ENCODE results near the gene UBE2E2. TPM values are rescaled to one million over a fixed set of nuclear protein-coding genes. Genes with fewer than 3 reads are reported as not detected.

The UBE2E2 gene
- total RNA-seq, 1 donor from 2014 or later, result 64.6 TPM

- no peak for DNase-seq (ENCODE audit: low spot score)
These were observed 232.2 kb downstream of the UBE2E2 start for GRCh38 chr3:23435318-23435717.

DNA sequence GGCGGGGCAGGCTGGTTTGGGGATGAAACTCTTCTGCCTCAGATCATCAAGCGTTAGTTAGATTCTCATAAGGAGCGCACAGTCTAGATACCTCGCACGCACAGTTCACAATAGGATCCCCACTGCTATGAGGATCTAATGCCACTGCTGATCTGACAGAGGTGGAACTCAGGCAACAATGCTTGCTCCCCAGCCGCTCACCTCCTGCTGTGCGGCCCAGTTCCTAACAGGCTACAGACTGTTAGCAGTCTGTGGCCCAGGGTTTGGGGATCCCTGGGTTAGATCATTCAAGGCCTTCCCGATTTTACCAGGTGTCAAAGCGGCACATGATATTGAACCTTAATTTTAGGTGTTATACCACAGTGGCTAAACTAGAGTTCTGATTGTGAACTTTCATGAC lies 232.8 kb downstream of the UBE2E2 start:
- no peak for DNase-seq (ENCODE audit: low spot score)

GRCh38 chr3:23437484-23438145 lies 234.5 kb downstream of the UBE2E2 start:
- DNase-seq (ENCODE audit: low spot score), result no peak

DNA sequence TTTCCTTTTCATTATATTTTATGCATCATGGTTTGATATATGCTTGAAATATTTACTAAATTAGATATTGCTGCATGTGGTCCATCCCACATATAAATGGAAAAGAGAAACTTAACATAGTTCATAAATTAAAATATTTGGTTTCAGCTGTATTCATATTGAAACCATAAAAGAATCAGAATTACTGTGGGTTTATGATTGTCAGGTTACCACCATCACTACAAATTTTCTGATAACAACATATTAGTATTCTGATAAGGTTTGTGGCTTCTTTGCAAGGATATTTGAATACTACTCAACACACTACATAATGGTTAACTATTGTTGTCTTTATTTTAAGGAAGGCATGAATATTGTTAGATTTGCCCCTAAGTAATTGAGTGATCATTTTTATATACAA lies 235.5 kb downstream of the UBE2E2 start:
- no peak for DNase-seq (ENCODE audit: low spot score)

DNA sequence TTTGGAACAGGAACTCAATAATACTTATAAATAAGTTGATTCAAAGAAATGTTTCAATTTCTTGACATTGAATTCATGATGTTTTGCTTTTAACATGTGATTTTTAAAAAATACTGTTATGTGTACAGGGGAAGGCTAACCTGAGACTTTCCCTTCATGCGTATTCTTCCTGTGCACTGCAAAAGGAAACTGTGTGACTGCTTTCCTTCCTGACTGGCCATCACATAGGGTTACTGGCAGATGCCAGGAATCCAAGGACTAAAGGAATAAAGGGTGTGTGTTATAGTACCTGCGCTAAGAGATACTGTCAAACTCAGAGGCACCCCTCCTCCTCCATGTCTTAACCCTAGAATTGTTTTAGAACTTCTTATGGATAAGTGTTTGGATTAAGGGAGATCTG lies 236.0 kb downstream of the UBE2E2 start:
- no peak for DNase-seq (ENCODE audit: low spot score)

DNA sequence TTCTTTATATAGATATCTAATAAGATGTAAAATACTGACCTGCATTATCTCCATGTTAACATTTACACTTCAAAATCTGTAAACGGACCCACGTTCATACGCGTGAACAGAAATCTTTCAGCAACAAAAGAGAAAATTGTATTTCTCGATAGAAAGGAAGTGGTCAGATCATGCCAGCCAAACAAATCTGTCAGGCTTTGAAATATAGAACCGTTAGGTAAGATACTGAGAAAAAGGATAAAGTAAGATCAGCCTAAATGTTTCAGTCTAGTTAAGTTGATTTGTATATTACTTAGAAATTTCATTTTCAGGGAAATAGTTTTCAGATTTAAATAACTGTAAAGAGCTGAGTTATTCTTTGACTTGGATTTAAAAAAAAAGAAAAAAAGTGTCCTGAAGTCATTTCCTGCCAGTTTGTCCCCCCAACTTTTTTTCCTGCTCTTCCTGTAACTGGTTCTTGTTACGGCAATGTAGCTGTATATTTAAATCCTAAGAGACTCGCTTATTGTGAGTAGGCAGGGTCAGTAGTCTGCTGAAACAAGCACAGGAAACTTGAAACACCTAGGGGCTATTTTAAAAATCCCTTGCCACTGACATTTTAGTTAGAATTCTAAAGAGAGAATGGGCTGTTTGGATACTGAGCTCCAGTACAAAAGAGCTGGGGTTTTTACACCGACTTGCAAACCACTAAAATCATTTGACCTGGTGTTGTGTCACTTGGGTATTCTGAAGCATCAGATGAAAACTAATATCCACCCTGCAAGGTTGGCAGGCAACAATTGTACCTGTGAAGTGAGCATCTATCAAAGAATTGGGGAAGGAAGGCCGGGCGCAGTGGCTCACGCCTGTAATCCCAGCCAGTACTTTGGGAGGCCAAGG lies 237.5 kb downstream of the UBE2E2 start:
- no peak for DNase-seq (ENCODE audit: low spot score)

- no peak for DNase-seq (ENCODE audit: low spot score)
These were observed 239.7 kb downstream of the UBE2E2 start for GRCh38 chr3:23442598-23443383.

- DNase-seq (ENCODE audit: low spot score), result no peak
These were observed 241.3 kb downstream of the UBE2E2 start for GRCh38 chr3:23444386-23444785.

GRCh38 chr3:23446301-23446700 lies 243.2 kb downstream of the UBE2E2 start:
- DNase-seq (ENCODE audit: low spot score), result no peak

DNA sequence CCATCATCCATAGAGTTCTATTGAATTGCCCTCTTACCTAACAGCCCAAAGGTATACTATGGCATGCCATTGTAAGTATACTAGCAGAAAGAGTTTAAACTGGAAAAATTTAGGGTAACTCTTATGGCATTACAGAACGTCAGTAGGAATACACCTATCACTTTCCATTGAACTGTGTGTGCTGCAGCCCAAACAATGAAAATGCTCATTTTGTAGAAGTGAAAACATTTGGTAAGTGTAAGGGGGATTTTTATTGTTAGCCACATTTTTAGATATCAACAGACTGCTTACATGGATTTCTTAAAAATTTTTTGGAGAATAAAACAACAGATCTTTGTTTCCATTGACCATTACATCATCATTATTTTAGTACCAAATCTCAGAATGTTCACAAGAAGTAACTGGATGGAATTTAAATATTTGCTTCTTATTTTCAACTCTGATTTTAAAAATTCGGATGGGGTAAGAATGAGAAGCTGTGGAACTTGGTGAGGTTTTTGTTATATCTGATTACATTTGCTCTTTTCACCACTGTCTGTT lies 245.9 kb downstream of the UBE2E2 start:
- no peak for DNase-seq (ENCODE audit: low spot score)

DNA sequence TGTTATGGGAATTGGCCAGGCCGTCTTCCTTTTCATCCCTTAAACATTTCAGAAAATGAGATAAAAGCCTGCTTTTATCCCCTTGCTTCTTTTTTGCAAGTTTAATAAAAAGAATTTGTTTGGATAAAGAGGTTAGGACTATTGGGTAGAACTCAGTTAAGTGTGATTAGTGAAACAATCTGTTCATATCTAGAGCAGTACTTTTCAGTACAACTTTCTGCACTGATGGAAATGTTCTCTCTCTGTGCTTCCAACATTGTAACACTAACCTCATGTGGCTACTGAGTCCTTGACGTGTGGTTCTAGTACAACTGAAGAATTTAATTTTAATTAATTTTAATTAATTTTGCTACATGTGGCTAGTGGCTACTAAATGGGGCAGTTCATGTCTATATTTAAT lies 246.9 kb downstream of the UBE2E2 start:
- no peak for DNase-seq (ENCODE audit: low spot score)

- no peak for DNase-seq (ENCODE audit: low spot score)
These were observed 247.7 kb downstream of the UBE2E2 start for GRCh38 chr3:23450806-23451205.

- no peak for DNase-seq (ENCODE audit: low spot score)
These were observed 249.3 kb downstream of the UBE2E2 start for GRCh38 chr3:23452408-23452807.

DNA sequence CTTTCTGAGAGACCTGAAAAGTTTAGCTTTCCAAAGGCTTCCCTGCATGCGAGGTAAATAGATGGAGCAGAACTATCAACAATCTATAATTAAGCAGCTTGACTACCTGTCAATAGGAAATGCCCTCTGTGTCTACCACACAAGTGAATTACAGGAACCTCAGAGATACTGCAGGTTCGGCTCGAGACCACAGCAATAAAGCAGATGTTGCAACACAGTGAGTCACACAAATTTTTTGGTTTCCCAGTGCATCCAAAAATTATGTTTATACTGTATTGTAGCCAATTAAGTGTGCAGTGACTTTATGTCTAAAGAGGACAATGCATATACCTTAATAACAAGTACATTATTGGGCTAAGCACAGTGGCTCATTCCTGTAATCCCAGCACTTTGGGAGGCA lies 252.0 kb downstream of the UBE2E2 start:
- no peak for DNase-seq (ENCODE audit: low spot score)

DNA sequence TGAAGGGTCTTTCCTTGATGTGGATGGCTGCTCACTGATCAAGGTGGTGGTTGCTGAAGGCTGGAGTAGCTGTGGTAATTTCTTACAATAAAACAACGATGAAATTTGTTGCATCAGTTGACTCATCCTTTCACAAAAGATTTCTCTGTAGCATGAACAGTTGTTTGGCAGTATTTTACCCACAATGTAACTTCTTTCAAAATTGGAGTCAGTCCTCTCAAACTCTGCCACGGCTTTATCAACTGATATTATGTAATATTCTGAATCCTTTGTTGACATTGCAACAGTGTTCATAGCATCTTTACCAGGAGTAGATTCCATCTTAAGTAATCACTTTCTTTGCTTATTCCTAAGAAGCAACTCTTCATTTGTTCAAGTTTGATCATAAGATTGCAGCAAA lies 252.6 kb downstream of the UBE2E2 start:
- DNase-seq (ENCODE audit: low spot score), result no peak

DNA sequence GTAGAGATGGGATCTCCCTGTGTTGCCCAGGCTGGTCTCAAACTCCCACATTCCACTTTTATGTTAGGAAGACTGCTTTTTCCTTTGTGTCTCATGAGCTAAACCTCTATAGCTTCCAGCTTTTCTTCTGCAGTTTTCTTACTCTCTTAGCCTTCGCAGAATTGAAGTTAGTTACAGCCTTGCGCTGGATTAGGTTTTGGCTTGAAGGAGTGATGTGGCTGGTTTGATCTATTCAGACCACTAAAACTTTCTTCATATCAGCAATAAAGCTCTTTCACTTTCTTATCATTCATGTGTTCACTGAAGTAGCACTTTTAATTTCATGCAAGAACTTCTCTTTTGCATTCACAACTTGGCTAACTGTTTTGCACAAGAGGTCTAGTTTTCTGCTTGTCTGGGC lies 254.6 kb downstream of the UBE2E2 start:
- DNase-seq (ENCODE audit: low spot score), result no peak

GRCh38 chr3:23459465-23459864 lies 256.3 kb downstream of the UBE2E2 start:
- no peak for DNase-seq (ENCODE audit: low spot score)

- DNase-seq (ENCODE audit: low spot score), result no peak
These were observed 256.9 kb downstream of the UBE2E2 start for GRCh38 chr3:23459889-23460546.

GRCh38 chr3:23461069-23461468 lies 257.9 kb downstream of the UBE2E2 start:
- no peak for DNase-seq (ENCODE audit: low spot score)

GRCh38 chr3:23463791-23464190 lies 260.7 kb downstream of the UBE2E2 start:
- DNase-seq (ENCODE audit: low spot score), result no peak

- no peak for DNase-seq (ENCODE audit: low spot score)
These were observed 262.4 kb downstream of the UBE2E2 start for GRCh38 chr3:23465569-23465968.

Measured in mesenteric fat pad (tissue), 1 donor.